T-helper 17 cell (primary cell): Measurements from ENCODE around the gene LRRC27. TPM values are rescaled to one million over a fixed set of nuclear protein-coding genes. Genes with fewer than 3 reads are reported as not detected.

Experiments
- ATAC-seq: fragments of 150-1000 bp; cut with Tn5 transposase; 2 replicates; pipeline ENCODE4 v1.10.0; 2021; ENCODE audit warnings: mild to moderate bottlenecking, moderate library complexity
- DNase-seq, 3 donors: peaks; one replicate each; pipeline versions ENCODE4 v3.0.0 to v3.0.0-alpha.2; 2020 to 2021
- H3K9me3 ChIP-seq: one replicate; pipeline ENCODE4 v1.7.0; 2013; ENCODE audit warnings: low read length, mild to moderate bottlenecking; ENCODE audit not compliant: control insufficient read depth, poor library complexity, severe bottlenecking
- H3K27ac Mint-ChIP-seq: one replicate; pipeline ENCODE4 v1.8.0; 2022; ENCODE audit warnings: mild to moderate bottlenecking, moderate library complexity, mixed read lengths
- H3K27me3 Mint-ChIP-seq: one replicate; pipeline ENCODE4 v1.8.0; 2022; ENCODE audit warnings: mixed read lengths
- H3K36me3 Mint-ChIP-seq: one replicate; pipeline ENCODE4 v1.8.0; 2022; ENCODE audit warnings: low read depth, mixed read lengths
- H3K4me1 Mint-ChIP-seq: one replicate; pipeline ENCODE4 v1.8.0; 2022; ENCODE audit warnings: mild to moderate bottlenecking, mixed read lengths
- H3K4me3 Mint-ChIP-seq: one replicate; pipeline ENCODE4 v1.8.0; 2022; ENCODE audit warnings: mild to moderate bottlenecking, moderate library complexity, mixed read lengths
- total RNA-seq, 4 donors: library from RNA in 2 of 4; stranded (reverse) in 2 of 4; gene quantifications; one replicate each; pipeline ENCODE4 v1.2.3 and lab custom pipeline; 2022 to 2026

LRRC27 gene
- total RNA-seq, 2 donors from 2014 or later, result 3.5 to 7.6 TPM

GRCh38 chr10:132366499-132366898 lies 34.5 kb downstream of the LRRC27 start:
- H3K27ac Mint-ChIP-seq, result no peak overlapping the region
- peaks cover 5% of the 10 kb centered on the region for H3K4me1 Mint-ChIP-seq
- H3K36me3 Mint-ChIP-seq, result peaks cover 7% of the 10 kb centered on the region
- DNase-seq (no peak), ATAC-seq (no peak)
- H3K9me3 ChIP-seq, result no peaks in the 10 kb centered on the region
- H3K4me3 Mint-ChIP-seq, result no peak overlapping the region
- no peaks in the 10 kb centered on the region for H3K27me3 Mint-ChIP-seq

GRCh38 chr10:132368391-132368790 lies 36.4 kb downstream of the LRRC27 start:
- H3K27ac Mint-ChIP-seq, result no peak overlapping the region
- H3K4me3 Mint-ChIP-seq, result no peak overlapping the region
- ATAC-seq (no peak), DNase-seq (no peak)
- H3K9me3 ChIP-seq, result no peaks in the 10 kb centered on the region
- H3K4me1 Mint-ChIP-seq, result peaks cover 5% of the 10 kb centered on the region
- H3K27me3 Mint-ChIP-seq, result peaks cover 5% of the 10 kb centered on the region
- peaks cover 7% of the 10 kb centered on the region for H3K36me3 Mint-ChIP-seq

DNA sequence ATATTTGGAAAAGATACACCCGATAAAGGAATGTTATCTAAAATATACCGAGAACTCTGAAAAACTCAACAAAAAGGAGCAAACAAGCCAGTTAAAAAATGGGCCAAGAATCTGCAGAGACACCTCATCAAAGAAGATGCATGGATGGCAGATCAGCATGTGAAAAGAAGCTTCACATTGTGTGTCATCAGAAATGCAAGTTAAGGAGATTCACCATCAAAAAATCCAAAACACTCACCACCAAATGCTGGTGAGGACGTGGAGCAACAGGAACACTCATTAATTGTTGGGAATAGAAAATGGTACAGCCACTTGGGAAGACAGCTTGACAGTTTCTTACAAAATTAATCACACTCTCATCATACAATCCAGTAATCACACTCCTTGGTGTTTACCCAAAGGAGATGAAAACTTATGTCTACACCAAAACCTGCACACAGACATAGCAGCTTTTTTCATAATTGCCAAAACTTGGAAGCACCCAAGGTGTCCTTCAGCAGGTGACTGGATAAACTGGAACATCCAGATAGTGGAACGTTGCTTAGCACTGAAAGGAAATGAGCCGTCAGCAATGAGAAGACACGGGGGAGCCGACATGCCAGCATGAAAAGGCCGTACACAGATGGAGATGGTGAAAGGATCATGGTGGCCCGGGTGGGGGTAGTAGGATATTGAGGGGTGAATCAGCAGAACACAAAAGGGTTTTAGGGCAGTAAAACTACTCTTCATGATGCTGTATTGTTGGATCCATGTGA lies 37.1 kb downstream of the LRRC27 start:
- Mint-ChIP-seq H3K27me3 (peaks cover 5% of the 10 kb centered on the region), H3K4me3 (no peak overlapping the region), H3K27ac (no peak overlapping the region), H3K36me3 (peaks cover 7% of the 10 kb centered on the region), H3K4me1 (peaks cover 5% of the 10 kb centered on the region)
- ATAC-seq (no peak), DNase-seq (no peak)
- no peaks in the 10 kb centered on the region for H3K9me3 ChIP-seq

DNA sequence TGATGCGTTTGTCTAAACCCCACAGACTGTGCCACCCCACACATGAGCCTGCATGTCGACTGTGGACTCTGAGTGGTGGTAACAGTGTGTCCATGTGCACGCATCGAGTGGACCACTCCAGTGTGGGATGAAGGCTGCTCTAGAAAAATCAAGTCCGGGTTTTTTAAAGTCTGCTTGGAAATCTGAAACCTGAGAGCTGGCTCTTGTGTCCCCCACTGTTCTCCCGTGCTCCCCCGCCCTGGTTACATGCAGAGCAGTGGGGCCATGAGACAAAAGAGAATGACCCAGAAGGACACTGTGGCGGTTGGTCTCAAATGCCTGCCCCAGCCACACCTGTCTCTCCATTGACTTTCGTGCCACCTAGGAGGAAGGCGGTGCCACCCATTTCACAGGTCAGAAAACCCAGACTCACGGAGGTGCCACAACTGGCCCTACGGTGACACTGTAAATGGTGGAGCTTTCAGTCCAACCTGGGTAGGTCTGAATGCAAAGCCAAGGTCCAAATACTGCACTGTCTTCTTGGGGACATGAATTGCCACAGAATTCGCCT lies 37.7 kb downstream of the LRRC27 start:
- Mint-ChIP-seq H3K4me1 (peaks cover 5% of the 10 kb centered on the region), H3K4me3 (no peak overlapping the region), H3K27ac (no peak overlapping the region), H3K36me3 (peaks cover 7% of the 10 kb centered on the region), H3K27me3 (peaks cover 5% of the 10 kb centered on the region)
- no peak for ATAC-seq
- DNase-seq, result no peak
- H3K9me3 ChIP-seq, result no peaks in the 10 kb centered on the region

- no peak overlapping the region for H3K27ac Mint-ChIP-seq
- H3K36me3 Mint-ChIP-seq, result peaks cover 5% of the 10 kb centered on the region
- H3K4me1 Mint-ChIP-seq, result peaks cover 7% of the 10 kb centered on the region
- H3K4me3 Mint-ChIP-seq, result no peak overlapping the region
- H3K27me3 Mint-ChIP-seq, result peaks cover 5% of the 10 kb centered on the region
- DNase-seq, result no peak
- no peaks in the 10 kb centered on the region for H3K9me3 ChIP-seq
- ATAC-seq, result no peak
Observed at GRCh38 chr10:132370426-132371340, 38.7 kb downstream of the LRRC27 start.

DNA sequence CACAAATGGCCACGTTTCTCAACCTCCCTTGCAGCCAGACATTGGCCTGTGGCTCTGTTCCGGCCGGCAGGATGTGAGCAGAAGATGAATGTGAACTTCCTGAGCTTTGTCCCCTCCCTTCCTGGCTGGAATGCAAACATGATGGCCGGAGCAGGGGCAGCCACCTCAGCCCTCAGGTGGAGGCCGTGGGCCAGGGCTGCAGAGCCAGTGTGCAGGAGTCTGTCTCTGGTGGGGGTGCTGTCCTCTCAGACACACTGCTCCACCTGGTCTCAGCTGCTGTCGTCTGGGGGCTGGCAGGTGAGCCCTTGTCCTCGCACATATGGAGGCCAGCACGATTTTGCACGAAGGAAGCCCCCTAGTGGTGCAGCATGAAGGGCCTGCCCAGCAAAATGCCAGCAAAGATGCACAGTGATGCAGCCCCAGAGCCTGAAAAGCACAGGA lies 39.7 kb downstream of the LRRC27 start:
- Mint-ChIP-seq H3K4me1 (peaks cover 7% of the 10 kb centered on the region), H3K4me3 (no peak overlapping the region), H3K36me3 (peaks cover 5% of the 10 kb centered on the region), H3K27ac (no peak overlapping the region), H3K27me3 (peaks cover 5% of the 10 kb centered on the region)
- no peak for ATAC-seq
- DNase-seq, result no peak
- H3K9me3 ChIP-seq, result no peaks in the 10 kb centered on the region

DNA sequence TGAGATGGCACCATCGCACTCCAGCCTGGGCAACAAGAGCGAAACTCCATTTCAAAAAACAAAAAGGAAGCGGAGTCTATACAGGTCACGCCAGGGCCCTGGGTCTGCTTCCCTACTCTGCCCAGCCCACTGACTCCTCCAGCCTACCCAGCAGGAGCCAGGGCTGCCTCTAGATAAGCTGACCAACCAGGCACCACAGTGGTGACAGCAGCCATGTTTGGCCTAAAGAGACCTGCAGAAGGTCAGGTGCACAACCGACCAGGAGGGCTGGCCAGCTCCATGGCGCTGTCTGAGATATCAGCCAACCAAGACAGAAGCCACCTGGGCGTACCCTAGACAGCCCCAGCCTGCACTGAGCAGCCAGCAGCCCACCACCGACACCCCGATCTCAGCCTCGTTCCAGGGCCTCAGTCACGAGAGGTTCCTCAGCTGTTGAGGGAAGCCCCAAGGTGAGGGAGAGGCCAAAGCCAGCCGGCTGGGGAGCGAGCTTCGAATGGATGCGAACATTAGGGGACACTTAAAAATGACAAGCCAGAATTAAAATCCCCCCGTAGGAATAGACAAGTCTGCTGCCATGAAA lies 40.6 kb downstream of the LRRC27 start:
- Mint-ChIP-seq H3K36me3 (peaks cover 2% of the 10 kb centered on the region), H3K27me3 (peaks cover 5% of the 10 kb centered on the region), H3K4me3 (no peak overlapping the region), H3K27ac (no peak overlapping the region), H3K4me1 (peaks cover 7% of the 10 kb centered on the region)
- no peaks in the 10 kb centered on the region for H3K9me3 ChIP-seq
- no peak for DNase-seq
- ATAC-seq, result no peak

GRCh38 chr10:132373241-132373955 lies 41.4 kb downstream of the LRRC27 start:
- Mint-ChIP-seq H3K27me3 (peaks cover 5% of the 10 kb centered on the region), H3K4me3 (peak overlapping the region; percentile 49), H3K27ac (no peak overlapping the region), H3K4me1 (peaks cover 7% of the 10 kb centered on the region), H3K36me3 (peaks cover 2% of the 10 kb centered on the region)
- H3K9me3 ChIP-seq, result no peaks in the 10 kb centered on the region
- no peak for DNase-seq
- ATAC-seq, result no peak

- H3K27ac Mint-ChIP-seq, result no peak overlapping the region
- H3K36me3 Mint-ChIP-seq, result no peaks in the 10 kb centered on the region
- no peak overlapping the region for H3K4me3 Mint-ChIP-seq
- H3K9me3 ChIP-seq, result no peaks in the 10 kb centered on the region
- DNase-seq, result no peak
- peaks cover 7% of the 10 kb centered on the region for H3K4me1 Mint-ChIP-seq
- peaks cover 7% of the 10 kb centered on the region for H3K27me3 Mint-ChIP-seq
- no peak for ATAC-seq
Observed at GRCh38 chr10:132374176-132374575, 42.2 kb downstream of the LRRC27 start.

DNA sequence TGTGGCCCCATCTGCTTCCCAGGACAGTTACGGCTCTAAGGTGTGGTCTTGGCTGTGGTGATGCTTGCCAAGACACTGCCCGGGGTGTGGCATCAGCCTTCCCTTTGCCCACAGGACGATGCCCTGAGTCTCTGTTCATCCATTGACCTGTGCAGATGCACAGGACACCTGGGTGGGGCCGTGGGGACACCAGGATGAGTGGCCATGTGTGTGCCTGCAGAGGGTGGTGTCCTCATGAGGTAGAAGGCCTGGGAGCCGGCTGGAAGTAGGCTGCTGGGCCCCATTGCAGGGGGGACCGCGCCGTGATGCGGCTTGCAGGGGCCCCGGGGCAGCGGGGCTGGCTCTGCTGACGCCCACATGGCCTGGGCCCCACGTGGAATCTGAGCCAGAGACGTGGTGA lies 42.6 kb downstream of the LRRC27 start:
- no peak overlapping the region for H3K4me3 Mint-ChIP-seq
- no peak overlapping the region for H3K27ac Mint-ChIP-seq
- ATAC-seq (no peak), DNase-seq (no peak)
- H3K9me3 ChIP-seq, result no peaks in the 10 kb centered on the region
- H3K27me3 Mint-ChIP-seq, result peaks cover 9% of the 10 kb centered on the region
- H3K4me1 Mint-ChIP-seq, result peaks cover 7% of the 10 kb centered on the region
- no peaks in the 10 kb centered on the region for H3K36me3 Mint-ChIP-seq

GRCh38 chr10:132375116-132375794 lies 43.3 kb downstream of the LRRC27 start:
- no peak overlapping the region for H3K27ac Mint-ChIP-seq
- H3K27me3 Mint-ChIP-seq, result peaks cover 9% of the 10 kb centered on the region
- DNase-seq (no peak), ATAC-seq (no peak)
- H3K36me3 Mint-ChIP-seq, result no peaks in the 10 kb centered on the region
- peaks cover 7% of the 10 kb centered on the region for H3K4me1 Mint-ChIP-seq
- no peaks in the 10 kb centered on the region for H3K9me3 ChIP-seq
- H3K4me3 Mint-ChIP-seq, result peak overlapping the region; percentile 56

GRCh38 chr10:132375795-132376297 lies 43.9 kb downstream of the LRRC27 start:
- DNase-seq, result no peak
- peak overlapping the region; percentile 49 for H3K27ac Mint-ChIP-seq
- H3K4me3 Mint-ChIP-seq, result peak overlapping the region; percentile 56
- H3K27me3 Mint-ChIP-seq, result peaks cover 9% of the 10 kb centered on the region
- ATAC-seq, result no peak
- no peaks in the 10 kb centered on the region for H3K36me3 Mint-ChIP-seq
- H3K9me3 ChIP-seq, result no peaks in the 10 kb centered on the region
- H3K4me1 Mint-ChIP-seq, result peaks cover 6% of the 10 kb centered on the region
